ENCODE measurements around the gene SH3D19.
"Not testable (repeated sequence)": the region's sequence is repeated elsewhere in the genome, so short reads cannot be mapped to it uniquely, and the experiment has no call there.

Gene SH3D19

GRCh38 chr4:151097759-151098158 is 227.6 kb downstream of the SH3D19 start:
- Histone ChIP-seq H3K27me3 (ENCODE audit: insufficient read depth, low read length) (no peaks in the 10 kb centered on the region), H2AFZ (ENCODE audit: low read depth, low read length) (no peak overlapping the region), H3K4me1 (ENCODE audit: insufficient read depth, low read length) (peaks cover 15% of the 10 kb centered on the region), H3K9me3 (ENCODE audit: low read length) (no peaks in the 10 kb centered on the region), H3K4me3 (ENCODE audit: low read length) (no peak overlapping the region), H3K36me3 (ENCODE audit: insufficient read depth, low read length) (peaks cover 22% of the 10 kb centered on the region)

- H3K4me3 ChIP-seq (ENCODE audit: low read length), result no peak overlapping the region
- no peak overlapping the region for H2AFZ ChIP-seq (ENCODE audit: low read depth, low read length)
- no peaks in the 10 kb centered on the region for H3K36me3 ChIP-seq (ENCODE audit: insufficient read depth, low read length)
- no peaks in the 10 kb centered on the region for H3K9me3 ChIP-seq (ENCODE audit: low read length)
- no peaks in the 10 kb centered on the region for H3K27me3 ChIP-seq (ENCODE audit: insufficient read depth, low read length)
- H3K4me1 ChIP-seq (ENCODE audit: insufficient read depth, low read length), result no peaks in the 10 kb centered on the region
These were observed 230.3 kb downstream of the SH3D19 start for GRCh38 chr4:151095142-151095541.

- Histone ChIP-seq H3K36me3 (ENCODE audit: insufficient read depth, low read length) (no peaks in the 10 kb centered on the region), H3K4me3 (ENCODE audit: low read length) (no peak overlapping the region), H3K27me3 (ENCODE audit: insufficient read depth, low read length) (no peaks in the 10 kb centered on the region), H2AFZ (ENCODE audit: low read depth, low read length) (no peak overlapping the region), H3K9me3 (ENCODE audit: low read length) (no peaks in the 10 kb centered on the region), H3K4me1 (ENCODE audit: insufficient read depth, low read length) (no peaks in the 10 kb centered on the region)
These were observed 231.1 kb downstream of the SH3D19 start for GRCh38 chr4:151094290-151094751.

- H3K4me1 ChIP-seq (ENCODE audit: insufficient read depth, low read length), result no peaks in the 10 kb centered on the region
- H3K27me3 ChIP-seq (ENCODE audit: insufficient read depth, low read length), result no peaks in the 10 kb centered on the region
- H2AFZ ChIP-seq (ENCODE audit: low read depth, low read length), result no peak overlapping the region
- no peak overlapping the region for H3K4me3 ChIP-seq (ENCODE audit: low read length)
- H3K9me3 ChIP-seq (ENCODE audit: low read length), result no peaks in the 10 kb centered on the region
- H3K36me3 ChIP-seq (ENCODE audit: insufficient read depth, low read length), result no peaks in the 10 kb centered on the region
These were observed 232.2 kb downstream of the SH3D19 start for GRCh38 chr4:151093203-151093602.

- H3K9me3 ChIP-seq (ENCODE audit: low read length), result no peaks in the 10 kb centered on the region
- H3K36me3 ChIP-seq (ENCODE audit: insufficient read depth, low read length), result no peaks in the 10 kb centered on the region
- no peak overlapping the region for H2AFZ ChIP-seq (ENCODE audit: low read depth, low read length)
- H3K27me3 ChIP-seq (ENCODE audit: insufficient read depth, low read length), result no peaks in the 10 kb centered on the region
- H3K4me3 ChIP-seq (ENCODE audit: low read length), result no peak overlapping the region
- H3K4me1 ChIP-seq (ENCODE audit: insufficient read depth, low read length), result no peaks in the 10 kb centered on the region
These were observed 232.9 kb downstream of the SH3D19 start for GRCh38 chr4:151092488-151092887.

GRCh38 chr4:151091047-151091446 is 234.4 kb downstream of the SH3D19 start:
- Histone ChIP-seq H3K9me3 (ENCODE audit: low read length) (no peaks in the 10 kb centered on the region), H3K36me3 (ENCODE audit: insufficient read depth, low read length) (no peaks in the 10 kb centered on the region), H3K4me1 (ENCODE audit: insufficient read depth, low read length) (no peaks in the 10 kb centered on the region), H3K4me3 (ENCODE audit: low read length) (no peak overlapping the region), H3K27me3 (ENCODE audit: insufficient read depth, low read length) (no peaks in the 10 kb centered on the region), H2AFZ (ENCODE audit: low read depth, low read length) (no peak overlapping the region)

- no peak overlapping the region for H3K4me3 ChIP-seq (ENCODE audit: low read length)
- no peak overlapping the region for H2AFZ ChIP-seq (ENCODE audit: low read depth, low read length)
- no peaks in the 10 kb centered on the region for H3K9me3 ChIP-seq (ENCODE audit: low read length)
- H3K27me3 ChIP-seq (ENCODE audit: insufficient read depth, low read length), result no peaks in the 10 kb centered on the region
- no peaks in the 10 kb centered on the region for H3K4me1 ChIP-seq (ENCODE audit: insufficient read depth, low read length)
- no peaks in the 10 kb centered on the region for H3K36me3 ChIP-seq (ENCODE audit: insufficient read depth, low read length)
These were observed 237.9 kb downstream of the SH3D19 start for GRCh38 chr4:151087467-151087866.

GRCh38 chr4:151077978-151078377 is 247.4 kb downstream of the SH3D19 start:
- H3K27me3 ChIP-seq (ENCODE audit: insufficient read depth, low read length); H2AFZ ChIP-seq (ENCODE audit: low read depth, low read length); H3K4me1 ChIP-seq (ENCODE audit: insufficient read depth, low read length); H3K9me3 ChIP-seq (ENCODE audit: low read length); H3K36me3 ChIP-seq (ENCODE audit: insufficient read depth, low read length); H3K4me3 ChIP-seq (ENCODE audit: low read length): not testable (repeated sequence)

- Histone ChIP-seq H3K9me3 (ENCODE audit: low read length) (no peaks in the 10 kb centered on the region), H3K4me3 (ENCODE audit: low read length) (no peak overlapping the region), H3K4me1 (ENCODE audit: insufficient read depth, low read length) (no peaks in the 10 kb centered on the region), H3K27me3 (ENCODE audit: insufficient read depth, low read length) (no peaks in the 10 kb centered on the region), H2AFZ (ENCODE audit: low read depth, low read length) (no peak overlapping the region), H3K36me3 (ENCODE audit: insufficient read depth, low read length) (no peaks in the 10 kb centered on the region)
These were observed 250.9 kb downstream of the SH3D19 start for GRCh38 chr4:151074416-151074916.

All from neuron (in vitro differentiated cells).